HG03064 (cell line): ENCODE data around the gene PTRH2.
A peak's percentile ranks its signal among the peaks of the same experiment; 100 is the strongest.
"Not testable (repeated sequence)": the region's sequence is repeated elsewhere in the genome, so short reads cannot be mapped to it uniquely, and the experiment has no call there.

Source experiments
- ATAC-seq: cut with Tn5 transposase; IDR thresholded peaks from one replicate; pipeline ENCODE4 v1.9.1; 2021; ENCODE audit warnings: low read depth; ENCODE audit not compliant: unreplicated experiment

The PTRH2 gene

DNA sequence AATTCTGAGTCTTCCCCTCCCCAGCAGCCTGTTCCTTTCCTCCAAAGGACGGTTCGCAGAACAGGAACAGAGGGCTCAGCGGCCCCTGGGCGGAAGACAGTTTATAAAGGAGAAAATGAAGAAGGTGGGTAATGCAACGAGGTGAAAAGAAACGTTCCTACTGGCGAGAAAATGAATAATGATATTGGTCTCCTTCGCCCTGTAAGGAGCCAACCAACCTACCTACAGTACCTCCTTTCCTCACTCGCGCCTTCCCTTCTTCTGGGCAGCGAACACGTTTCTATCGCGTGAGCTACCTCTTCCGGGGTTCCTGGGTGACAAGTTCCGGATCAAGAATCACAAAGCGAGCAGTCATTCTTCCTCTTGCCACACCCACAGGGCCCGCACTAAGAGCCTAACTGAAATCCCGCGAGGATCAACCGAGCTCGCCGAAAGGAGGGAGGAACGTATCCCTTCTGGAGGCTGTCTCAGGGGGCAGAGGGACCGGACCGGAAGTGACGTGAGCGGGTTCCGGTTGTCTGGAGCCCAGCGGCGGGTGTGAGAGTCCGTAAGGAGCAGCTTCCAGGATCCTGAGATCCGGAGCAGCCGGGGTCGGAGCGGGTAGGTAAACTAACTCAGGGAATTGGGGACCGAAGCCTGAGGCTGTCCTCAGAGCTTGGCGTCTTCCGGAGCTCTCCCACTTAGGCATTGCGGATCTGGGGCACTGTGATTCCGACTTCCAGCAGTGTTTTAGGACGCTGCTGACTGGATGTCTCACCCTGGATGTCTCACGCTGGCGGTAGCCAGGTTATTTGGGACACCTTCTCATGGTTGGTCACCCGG is at the start of gene PTRH2, which contains the start of gene VMP1:
Gene PTRH2 (minus strand): TSS at position 282 of the 822 bp plus-strand sequence. CDS start 9,452 bp downstream, outside the sequence.
Gene VMP1 (plus strand): TSS at position 506 of the 822 bp plus-strand sequence. CDS start 23,793 bp downstream, outside the sequence.
- peak; percentile 91 for ATAC-seq

DNA sequence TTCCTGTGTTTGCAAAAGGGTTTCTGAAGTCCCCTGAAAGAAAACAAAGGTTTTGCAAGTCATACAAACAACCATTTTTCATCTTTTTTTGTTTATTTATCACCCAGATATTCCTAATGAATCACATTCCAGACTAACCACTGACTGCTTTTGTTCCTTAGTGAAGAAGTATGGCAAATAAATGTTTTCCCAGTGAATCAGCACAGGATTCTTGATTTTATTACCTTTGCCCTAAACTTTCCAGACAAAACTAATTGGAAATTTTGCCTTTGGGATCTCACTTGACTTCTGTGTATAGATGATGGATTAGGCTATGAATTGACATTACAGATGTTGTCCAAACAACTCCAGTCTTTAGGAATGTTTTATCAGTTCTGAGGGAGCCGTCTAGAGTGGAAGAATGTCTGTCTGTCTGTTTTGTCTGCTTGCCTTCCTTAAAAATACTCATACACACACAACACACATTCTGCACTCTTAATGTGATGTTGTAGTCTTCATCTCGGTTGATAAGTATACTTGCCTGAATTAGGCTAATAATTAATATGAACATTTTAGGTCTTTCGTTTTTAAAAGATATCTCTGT is 49.1 kb upstream of the PTRH2 start:
- no peak for ATAC-seq

DNA sequence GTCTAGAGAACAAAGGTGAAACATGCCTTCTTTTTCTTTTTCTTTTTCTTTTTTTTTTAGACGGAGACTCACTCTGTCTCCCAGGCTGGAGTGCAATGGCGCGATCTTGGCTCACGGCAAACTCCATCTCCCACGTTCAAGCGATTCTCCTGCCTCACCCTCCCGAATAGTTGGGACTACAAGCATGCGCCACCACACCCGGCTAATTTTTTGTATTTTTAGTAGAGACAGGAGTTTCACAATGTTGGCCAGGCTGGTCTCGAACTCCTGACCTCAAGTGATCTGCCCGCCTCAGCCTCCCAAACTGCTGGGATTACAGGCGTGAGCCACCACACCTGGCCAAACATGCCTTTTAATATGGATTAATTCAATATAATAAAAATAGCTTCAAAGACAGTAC is 47.8 kb upstream of the PTRH2 start:
- ATAC-seq = not testable (repeated sequence)

DNA sequence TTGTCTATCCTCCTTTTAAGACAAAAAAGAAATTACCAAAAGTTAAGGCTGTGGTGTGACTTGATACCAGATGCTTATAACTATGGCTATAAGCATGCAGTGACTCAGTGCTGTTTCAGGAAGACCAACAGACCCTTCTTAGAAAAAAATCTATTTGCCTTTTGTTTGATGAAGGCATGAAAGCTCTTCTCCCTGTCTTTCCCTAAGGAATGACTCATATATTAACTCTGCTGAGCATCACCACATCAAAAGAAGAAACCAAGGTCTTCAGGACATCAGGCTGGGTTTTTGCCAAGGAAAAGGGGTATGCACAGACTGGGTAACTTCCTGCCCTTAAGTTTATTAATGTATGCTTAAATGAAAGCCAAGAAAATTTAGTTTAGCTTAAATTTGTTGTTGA is 47.3 kb upstream of the PTRH2 start:
- no peak for ATAC-seq

DNA sequence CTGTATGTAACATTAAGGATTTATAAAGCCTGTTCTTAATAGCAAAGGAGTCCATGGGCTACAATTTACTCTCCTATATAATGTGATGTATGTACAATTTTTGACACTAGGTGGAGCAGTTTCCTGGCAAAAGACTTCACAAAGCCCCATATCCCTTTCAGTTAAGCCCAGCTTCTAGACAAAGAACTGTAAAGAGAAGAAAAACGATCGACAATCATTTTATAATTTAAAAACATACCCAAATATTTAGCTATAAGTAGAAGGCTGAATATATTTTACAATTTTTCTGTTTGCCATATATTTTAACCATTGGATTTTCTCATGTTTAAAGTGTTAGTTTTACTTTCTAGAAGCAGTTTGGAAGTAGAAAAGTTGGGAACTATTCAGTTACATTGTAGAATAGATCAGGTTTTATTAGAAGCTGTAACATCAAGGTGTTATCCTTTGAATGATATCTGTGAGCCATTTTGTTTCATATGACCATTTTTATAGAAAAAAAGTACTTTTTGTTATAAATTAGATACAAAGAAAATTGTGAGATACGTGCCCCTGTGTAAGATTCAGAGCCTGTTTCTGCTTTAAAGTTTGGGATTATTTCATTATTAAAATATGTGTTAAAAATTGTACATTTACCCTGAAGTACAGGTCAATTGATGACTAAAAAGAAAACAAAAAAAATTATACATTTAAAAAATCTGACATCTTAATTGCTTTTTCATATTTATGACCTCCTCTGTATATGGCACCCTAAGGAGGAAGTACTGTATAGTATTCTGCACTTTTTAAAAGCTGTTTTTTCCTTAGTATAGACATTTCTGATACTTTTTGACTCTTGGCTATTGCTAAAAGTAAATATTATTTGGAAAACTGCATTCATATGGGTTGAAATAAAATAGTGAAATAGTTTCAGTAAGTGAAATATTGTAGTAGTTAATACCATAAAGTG is 46.6 kb upstream of the PTRH2 start:
- no peak for ATAC-seq

DNA sequence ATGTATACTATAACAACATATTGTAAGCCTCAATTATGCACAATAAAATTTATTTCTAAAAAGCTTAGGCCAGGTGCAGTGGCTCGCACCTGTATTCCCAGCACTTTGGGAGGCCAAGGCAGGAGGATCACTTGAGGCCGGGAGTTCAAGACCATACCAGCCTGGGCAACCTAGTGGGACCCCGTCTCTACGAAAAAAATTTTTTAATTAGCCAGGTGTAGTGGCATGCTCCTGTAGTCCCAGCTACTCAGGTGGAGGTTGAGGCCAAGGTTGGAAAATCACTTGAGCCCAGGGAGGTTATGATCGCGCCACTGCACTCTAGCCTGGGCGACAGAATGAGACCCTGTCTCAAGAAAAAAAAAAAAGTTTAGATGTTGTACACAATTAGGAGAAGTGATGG is 45.7 kb upstream of the PTRH2 start:
- ATAC-seq = no peak

DNA sequence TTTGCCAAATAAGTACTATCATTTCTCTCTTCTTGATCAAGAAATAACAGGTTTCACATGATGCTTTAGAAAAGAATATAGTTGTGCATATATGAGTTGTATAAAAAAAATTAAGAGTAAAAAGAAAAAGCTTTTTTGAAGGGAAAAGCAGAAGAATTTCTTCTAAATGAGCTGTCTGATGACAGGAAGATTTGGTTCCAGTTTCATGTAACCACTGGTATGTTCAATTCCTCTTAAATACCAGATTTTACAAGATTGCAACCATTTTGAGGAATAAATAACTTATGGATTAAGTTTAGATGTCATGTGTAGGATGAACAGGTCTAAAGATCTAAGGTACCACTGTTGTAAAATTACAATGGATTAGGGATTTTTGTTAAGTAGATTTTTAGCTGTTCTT is 45.2 kb upstream of the PTRH2 start:
- ATAC-seq = no peak

DNA sequence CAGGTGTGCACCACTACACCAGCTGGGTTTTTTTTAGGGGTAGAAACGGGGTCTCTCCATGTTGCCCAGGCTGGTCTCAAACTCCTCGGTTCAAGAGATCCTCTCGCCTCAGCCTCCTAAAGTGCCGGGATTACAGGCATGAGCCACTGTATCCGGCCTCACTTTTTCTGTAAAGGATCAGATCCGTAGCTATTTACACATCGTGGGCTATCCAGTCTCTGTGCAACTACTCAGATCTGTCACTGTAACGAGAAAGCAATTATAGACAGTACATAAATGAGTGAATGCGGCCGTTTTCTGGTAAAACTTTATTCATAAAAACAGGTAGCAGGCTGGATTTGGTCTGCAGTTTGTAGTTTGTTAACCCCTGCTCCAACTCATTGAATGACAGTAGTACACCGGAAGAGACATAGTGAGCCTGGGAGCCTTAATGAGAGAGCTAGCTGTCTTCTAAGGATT is 44.8 kb upstream of the PTRH2 start:
- ATAC-seq = no peak

DNA sequence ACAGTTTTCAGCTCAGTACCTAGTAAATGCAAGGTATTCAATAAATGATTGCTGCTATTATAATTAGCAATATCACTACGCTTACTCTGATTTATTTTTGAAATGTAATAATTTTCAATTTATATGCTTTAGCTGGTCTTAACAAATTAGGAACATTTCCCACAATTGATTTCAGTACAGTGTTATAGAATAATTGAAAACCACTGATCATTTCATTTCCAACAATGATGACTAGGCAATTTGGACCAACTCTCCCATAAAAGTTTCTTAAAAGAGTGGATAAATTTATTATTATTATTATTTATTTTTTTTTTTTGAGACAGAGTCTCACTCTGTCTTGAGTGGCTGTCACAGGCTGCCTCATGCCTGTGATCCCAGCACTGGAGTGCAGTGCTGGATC is 41.4 kb upstream of the PTRH2 start:
- no peak for ATAC-seq

DNA sequence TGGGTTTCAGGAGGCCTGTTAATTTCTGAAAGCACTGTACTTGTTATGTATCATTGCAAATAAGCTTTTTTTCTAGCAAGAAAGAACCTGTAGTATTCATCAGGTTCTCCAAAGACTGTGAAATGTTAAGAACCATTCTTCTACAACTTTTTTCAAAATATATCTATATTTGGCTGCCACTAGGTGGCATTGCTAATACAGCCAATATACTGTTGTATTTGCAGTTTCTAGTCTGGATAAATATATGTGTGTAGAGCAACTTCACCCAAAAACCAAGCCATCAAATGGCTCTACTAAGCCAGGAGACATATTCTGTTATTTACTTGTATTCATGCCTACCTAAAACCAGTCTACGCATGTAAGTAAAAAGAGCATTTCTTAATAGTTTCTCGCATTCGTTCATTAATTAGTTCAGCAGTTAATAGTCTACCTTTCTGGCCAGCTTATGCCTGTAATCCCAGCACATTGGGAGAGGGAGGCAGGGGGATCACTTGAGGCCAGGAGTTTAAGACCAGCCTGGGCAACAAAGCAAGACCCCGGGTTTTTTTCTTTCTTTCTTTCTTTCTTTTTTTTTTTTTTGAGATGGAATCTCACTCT is 39.7 kb upstream of the PTRH2 start:
- no peak for ATAC-seq

DNA sequence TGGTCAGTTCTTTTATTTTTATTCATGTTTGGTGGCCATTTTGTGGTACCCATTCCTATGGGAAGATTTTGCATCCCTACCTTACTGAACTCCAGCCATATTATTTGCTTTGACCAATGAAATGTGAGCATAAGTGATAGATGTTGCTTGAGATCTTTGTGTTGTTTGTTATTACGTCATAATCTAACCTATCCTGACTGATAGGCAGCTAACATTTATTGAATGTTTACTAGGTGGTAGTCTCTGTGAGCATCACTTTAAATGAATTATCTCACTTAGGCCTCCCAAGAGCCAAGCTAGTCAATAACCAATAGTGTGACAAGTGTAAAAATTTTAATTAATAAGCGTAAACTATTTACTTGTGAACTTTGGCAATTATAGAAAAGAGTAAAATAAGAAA is 37.8 kb upstream of the PTRH2 start:
- no peak for ATAC-seq

DNA sequence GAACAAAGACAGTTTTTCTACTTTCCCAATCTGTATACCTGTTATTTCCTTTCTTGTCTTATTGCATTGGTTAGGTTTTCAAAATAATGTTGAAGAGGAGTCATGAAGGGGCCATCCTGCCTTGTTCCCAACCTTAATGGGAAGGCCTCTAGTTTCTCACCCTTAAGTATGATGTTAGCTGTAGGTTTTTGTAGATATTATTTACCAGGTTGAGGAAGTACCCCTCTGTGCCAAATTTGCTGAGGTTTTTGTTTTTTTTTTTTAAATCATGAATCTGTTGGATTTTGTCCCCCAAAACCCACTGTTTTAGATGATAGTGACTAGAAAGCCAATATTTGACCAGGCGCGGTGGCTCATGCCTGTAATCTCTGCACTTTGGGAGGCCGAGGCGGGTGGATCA is 36.6 kb upstream of the PTRH2 start:
- ATAC-seq = no peak

DNA sequence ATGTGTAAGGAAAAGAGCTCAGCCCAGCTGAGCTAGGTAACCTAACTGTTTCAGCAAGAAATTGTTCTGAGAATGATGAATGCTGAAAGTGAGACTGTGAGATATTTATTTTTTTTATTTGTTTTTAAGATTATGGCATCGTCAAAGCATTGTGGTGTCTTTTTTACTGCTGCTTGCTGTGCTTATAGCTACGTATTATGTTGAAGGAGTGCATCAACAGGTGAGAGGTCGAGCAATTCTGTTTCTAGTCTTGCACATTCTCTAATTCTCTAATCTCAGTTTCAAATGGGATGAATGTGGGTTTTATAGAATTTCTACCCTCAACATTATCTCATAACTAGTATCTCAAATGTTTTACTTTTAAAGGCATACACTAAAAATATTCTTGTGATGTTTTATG is 30.1 kb upstream of the PTRH2 start:
- ATAC-seq = no peak

DNA sequence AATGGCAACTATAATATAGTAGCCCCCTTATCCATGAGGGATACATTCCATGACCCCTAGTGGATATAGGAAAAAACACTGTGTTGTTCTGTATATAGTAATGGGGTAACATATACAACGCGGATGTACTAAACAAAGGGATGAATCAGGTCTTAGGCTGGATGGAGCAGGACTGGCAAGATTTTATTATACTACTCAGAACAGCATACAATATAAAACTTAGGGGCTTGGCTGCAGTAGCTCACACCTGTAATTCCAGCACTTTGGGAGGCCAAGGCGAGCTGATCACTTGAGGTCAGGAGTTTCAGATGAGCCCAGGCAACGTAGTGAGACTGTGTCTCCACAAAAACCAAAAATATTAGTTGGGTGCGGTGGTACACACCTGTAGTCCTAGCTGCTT is 27.0 kb upstream of the PTRH2 start:
- ATAC-seq = no peak

DNA sequence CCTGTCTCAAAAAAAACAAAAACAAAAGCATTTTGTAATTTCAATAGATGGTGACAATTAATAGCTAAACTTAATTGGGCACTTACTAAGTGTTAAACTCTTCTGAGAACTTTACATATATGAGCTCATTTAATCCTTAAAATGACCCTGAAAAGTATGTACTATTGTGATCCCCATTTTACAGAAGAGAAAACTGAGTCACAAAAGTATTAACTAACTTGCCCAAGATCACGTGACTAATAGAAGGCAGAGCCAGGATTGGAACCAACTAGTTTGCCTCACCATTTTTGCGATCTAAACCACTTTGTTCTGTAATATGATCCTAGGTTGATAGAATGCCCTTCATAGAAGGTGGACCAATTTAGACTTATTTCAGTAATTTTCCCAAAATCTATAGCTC is 26.5 kb upstream of the PTRH2 start:
- ATAC-seq = no peak

DNA sequence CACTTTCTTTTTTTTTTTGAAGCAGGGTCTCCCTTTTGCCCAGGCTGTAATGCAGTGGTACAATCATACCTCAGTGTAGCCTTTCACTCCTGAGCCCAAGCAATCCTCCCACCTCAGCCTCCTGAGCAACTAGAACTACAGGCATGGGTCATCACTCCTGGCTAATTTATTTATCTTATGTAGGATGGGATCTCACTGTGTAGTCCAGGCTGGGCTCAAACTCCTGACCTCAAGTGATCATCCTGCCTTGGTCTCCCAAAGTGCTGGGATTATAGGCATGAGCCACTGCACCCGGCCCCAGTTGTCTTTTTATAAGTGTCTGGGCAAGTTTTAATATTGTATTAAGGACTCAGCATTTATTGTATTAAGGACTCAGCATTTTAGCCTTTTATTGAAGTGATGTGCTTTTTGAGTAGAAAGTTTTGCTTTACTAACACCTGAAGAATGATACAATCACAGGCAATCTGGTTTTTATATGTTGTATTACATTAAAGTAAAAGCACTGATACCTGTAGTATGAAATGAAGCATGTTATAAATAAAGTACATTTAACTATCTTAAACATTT is 23.1 kb upstream of the PTRH2 start:
- ATAC-seq = no peak

DNA sequence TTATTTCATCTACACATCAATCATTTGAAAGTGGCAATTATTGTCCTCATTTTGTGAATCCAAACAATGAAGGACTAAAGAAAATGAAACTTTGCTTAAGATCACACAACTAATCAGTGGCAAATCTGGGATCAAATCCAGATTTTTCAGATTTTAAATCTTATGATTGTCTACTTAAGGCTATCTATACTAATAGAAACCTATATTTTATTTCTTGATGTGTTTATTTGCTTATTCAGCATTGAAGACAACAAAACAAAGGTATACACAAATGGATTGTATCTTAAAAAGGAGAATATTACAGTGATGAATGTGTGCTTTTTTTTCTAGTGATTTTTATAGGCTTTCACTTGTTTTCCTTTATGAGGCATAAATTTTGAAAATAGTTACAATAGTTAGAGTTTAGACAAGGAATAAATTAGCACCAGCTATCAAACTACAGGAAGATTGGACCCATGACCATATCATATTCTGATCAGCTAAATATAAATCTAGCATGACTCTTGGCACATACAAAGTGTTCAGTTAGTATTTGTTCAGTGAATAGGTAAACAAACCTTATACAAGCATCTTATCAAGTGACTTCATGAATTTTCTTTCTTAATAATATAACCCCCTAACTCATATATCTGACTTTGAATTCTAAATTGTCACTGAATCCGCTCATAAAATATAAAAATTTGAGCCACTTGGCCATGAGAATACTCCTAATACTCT is 20.7 kb upstream of the PTRH2 start:
- ATAC-seq = no peak

DNA sequence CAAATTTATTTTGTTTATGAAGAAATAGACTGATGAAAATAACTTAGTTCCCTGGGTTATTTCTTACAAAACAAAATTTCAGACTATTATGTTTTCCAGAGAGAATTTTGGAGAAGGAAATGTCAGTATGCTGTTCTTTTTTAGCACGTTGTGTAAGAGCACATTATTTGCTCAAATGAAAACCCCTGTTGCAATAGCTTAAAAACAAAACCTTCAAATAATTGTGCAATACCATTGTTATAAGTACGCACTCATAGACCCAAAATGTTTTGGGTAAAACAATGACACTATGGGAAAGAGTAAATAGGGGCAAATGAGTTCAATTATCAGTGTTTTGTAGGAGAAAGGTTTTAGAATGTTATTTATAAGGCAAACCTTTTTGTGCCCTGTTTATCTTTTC is 18.5 kb upstream of the PTRH2 start:
- no peak for ATAC-seq

DNA sequence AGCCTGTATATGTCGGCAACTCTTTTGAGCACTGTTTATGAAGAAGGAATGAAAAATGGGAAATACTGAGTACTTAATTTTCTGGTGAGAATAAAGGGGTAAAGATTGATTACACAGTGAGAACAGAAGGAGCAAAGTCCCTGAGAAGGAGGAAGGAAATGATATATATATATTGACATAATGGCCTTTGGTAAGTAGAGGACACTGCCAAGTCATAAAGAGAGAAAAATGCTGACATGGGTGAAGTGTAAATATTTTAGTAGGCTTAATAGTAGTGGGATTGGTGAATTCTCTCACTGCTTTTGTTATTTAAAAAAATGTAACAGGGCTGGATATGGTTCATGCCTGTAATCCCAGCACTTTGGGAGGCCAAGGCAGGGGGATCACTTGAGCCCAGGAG is 16.4 kb upstream of the PTRH2 start:
- no peak for ATAC-seq

DNA sequence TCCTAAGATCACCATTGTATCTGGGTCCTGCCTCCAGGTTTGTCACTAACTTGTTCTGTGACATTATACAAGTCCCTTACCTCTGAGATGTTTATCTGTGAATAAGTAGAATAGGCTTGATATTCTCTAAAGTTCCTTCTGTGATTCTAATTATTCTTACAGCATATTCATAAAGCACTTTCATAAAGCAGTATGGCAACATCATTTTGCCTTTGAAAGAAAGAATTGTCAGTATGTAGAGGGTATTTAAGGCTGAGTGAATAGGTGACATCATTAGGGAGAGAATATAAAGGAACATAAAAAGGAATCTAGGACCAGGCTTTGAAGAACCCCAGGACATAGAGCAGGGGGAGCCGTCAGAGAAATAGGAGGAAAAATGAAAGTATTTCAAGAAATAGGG is 15.8 kb upstream of the PTRH2 start:
- ATAC-seq = no peak
